Effector memory CD8-positive, alpha-beta T cell (primary cell): ENCODE measurements around the gene CCDC33.

Source experiments
- ATAC-seq: fragments of 150-1000 bp; cut with Tn5 transposase; replicated peaks from 2 replicates; pipeline ENCODE4 v1.10.0; 2021; ENCODE audit warnings: mild to moderate bottlenecking, moderate library complexity
- DNase-seq, 3 experiments: peaks; one replicate each; pipeline ENCODE4 v3.0.0; 2021
- H3K27ac Mint-ChIP-seq, 2 donors: one replicate each; pipeline ENCODE4 v1.8.0; 2022; ENCODE audit warnings: mild to moderate bottlenecking in 2 of 2, mixed read lengths in 2 of 2, moderate library complexity in 2 of 2
- H3K27me3 Mint-ChIP-seq, 2 donors: one replicate each; pipeline ENCODE4 v1.8.0; 2022; ENCODE audit warnings: mixed read lengths in 2 of 2
- H3K36me3 Mint-ChIP-seq: one replicate; pipeline ENCODE4 v1.8.0; 2022; ENCODE audit warnings: mild to moderate bottlenecking, moderate library complexity, mixed read lengths; ENCODE audit not compliant: insufficient read depth
- H3K4me1 Mint-ChIP-seq, 2 donors: one replicate each; pipeline ENCODE4 v1.8.0; 2022; ENCODE audit warnings: low read depth in 2 of 2, mixed read lengths in 2 of 2
- H3K4me3 Mint-ChIP-seq, 2 donors: one replicate each; pipeline ENCODE4 v1.8.0; 2022; ENCODE audit warnings: mild to moderate bottlenecking in 2 of 2, mixed read lengths in 2 of 2, moderate library complexity in 2 of 2
- H3K9me3 Mint-ChIP-seq, 2 donors: one replicate each; pipeline ENCODE4 v1.8.0; 2022; ENCODE audit warnings: mixed read lengths in 2 of 2

The CCDC33 gene

DNA sequence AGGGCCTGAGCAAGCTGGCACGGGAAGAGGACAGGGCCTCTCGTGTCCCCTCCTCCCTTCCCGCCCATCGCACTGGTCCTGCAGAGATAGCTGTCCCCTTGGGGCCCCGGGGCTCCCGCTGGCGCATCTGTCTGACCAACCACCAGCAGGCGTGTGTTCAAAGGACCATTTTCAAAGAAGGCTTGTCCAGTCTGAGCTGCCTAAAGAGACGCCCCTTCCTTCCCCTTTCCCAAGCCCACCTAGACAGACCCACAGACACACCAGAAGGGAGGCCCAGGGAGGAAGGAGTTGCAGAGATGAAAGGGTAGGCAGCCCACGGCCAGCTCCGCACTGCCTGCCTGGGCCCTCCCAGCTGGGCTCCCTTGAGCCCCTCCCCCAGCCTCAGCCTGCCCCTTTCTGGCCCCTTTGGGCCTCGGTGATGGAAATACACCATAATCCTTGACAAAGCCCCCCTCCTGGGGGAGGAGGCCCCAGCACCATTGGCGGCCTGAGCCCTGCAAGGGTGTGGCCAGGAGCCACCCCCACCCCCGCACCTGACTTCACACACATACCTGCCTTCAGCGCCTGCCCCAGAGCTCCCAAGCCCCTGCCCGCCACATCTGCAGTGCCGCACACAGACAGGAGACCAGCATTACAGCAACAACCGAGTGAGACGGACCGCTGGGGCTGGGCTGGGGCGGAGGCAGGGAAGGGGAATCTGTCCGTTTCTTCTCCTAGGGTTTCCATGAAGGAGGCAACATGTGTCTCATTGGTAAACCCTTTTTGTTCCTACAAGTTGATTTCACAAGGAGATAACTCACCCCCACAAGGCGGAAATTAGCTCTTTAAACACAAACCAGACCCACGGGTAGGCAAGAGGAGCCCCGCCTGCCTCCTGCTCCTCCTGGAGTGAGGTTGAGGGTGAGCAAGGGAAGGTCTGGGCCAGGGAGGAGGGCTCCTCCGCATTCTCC lies 33.4 kb upstream of the CCDC33 start, which contains the start of gene STRA6:
TSS of gene STRA6 (minus strand) at position 336 of the 950 bp plus-strand sequence. CDS start 520 bp downstream, outside the sequence.
- ATAC-seq (no peak), DNase-seq (no peak)
- no peaks in the 10 kb centered on the region for H3K4me1 Mint-ChIP-seq
- peaks cover 52 to 91% of the 10 kb centered on the region in 2 donors for H3K27me3 Mint-ChIP-seq
- H3K36me3 Mint-ChIP-seq = no peaks in the 10 kb centered on the region
- no peak within 1 kb of the TSS for H3K4me3 Mint-ChIP-seq
- H3K27ac Mint-ChIP-seq = no peak within 1 kb of the TSS
- H3K9me3 Mint-ChIP-seq = no peaks in the 10 kb centered on the region

DNA sequence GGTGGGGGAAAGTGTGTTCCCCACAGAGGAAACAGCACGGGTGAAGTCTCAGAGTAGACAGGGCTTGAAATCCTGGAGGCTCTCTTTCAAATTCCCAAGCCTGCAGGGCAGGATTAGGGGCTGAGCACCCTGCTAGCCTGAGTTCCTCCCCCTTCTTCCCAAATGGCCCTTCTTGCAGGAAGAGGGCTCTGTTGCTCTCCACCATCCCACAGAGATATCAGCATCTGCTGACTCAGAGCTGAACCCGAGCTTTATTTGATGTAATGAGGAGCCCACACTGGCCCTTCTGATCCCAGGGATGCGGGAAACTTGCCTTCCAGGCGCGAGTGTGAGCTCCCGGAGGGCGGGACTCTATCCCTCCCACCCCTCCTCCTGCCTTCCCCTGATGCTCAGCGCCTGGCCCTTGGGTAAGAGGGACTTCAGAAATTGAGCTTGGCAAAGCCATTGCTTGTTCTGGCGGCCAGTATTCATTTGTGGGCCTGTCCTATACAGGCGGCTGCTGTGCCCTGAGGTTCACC lies 32.2 kb upstream of the CCDC33 start:
- H3K4me1 Mint-ChIP-seq = no peaks in the 10 kb centered on the region
- H3K9me3 Mint-ChIP-seq = no peaks in the 10 kb centered on the region
- peaks cover 65 to 98% of the 10 kb centered on the region in 2 donors for H3K27me3 Mint-ChIP-seq
- DNase-seq = no peak
- no peak overlapping the region for H3K4me3 Mint-ChIP-seq
- no peak overlapping the region for H3K27ac Mint-ChIP-seq
- ATAC-seq = no peak
- H3K36me3 Mint-ChIP-seq = no peaks in the 10 kb centered on the region

DNA sequence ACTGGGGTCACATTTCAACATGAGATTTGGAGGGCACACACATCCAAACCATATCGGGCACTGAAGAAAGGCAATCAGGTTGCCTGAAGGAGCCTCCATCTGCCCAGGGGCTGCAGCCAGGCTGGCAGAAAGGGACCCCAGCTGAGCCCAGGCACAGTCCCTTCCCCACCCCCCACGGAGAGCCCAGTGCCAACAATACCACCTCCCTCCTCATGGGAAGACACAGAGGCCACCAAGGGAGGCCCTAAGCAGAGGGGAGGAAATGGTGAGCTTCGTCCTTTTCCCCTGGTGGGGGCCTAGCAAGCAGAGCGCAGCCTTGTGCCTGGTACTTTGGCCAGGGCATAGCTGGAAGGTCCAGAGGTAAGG lies 30.6 kb upstream of the CCDC33 start:
- Mint-ChIP-seq H3K4me1 (no peaks in the 10 kb centered on the region), H3K36me3 (no peaks in the 10 kb centered on the region), H3K9me3 (no peaks in the 10 kb centered on the region), H3K4me3 (no peak overlapping the region), H3K27me3 (peaks cover 59 to 94% of the 10 kb centered on the region in 2 donors), H3K27ac (peak overlapping the region in 1 of 2 donors; percentile 17)
- no peak for ATAC-seq
- no peak for DNase-seq

- H3K27me3 Mint-ChIP-seq = peaks cover 50 to 81% of the 10 kb centered on the region in 2 donors
Observed at GRCh38 chr15:74206801-74207281, 29.3 kb upstream of the CCDC33 start.

GRCh38 chr15:74207652-74208440 lies 28.3 kb upstream of the CCDC33 start:
- peaks cover 46 to 71% of the 10 kb centered on the region in 2 donors for H3K27me3 Mint-ChIP-seq
- no peaks in the 10 kb centered on the region for H3K9me3 Mint-ChIP-seq
- H3K27ac Mint-ChIP-seq = no peak overlapping the region
- DNase-seq = no peak
- H3K36me3 Mint-ChIP-seq = no peaks in the 10 kb centered on the region
- no peaks in the 10 kb centered on the region for H3K4me1 Mint-ChIP-seq
- no peak for ATAC-seq
- no peak overlapping the region for H3K4me3 Mint-ChIP-seq

More at GRCh38 chr15:74206801-74207281, 29.3 kb upstream of the CCDC33 start:
- Mint-ChIP-seq H3K9me3 (no peaks in the 10 kb centered on the region), H3K4me1 (no peaks in the 10 kb centered on the region), H3K4me3 (no peak overlapping the region), H3K27ac (no peak overlapping the region), H3K36me3 (no peaks in the 10 kb centered on the region)
- DNase-seq (no peak), ATAC-seq (no peak)

- peaks cover 40 to 70% of the 10 kb centered on the region in 2 donors for H3K27me3 Mint-ChIP-seq
- H3K4me1 Mint-ChIP-seq = no peaks in the 10 kb centered on the region
- H3K27ac Mint-ChIP-seq = no peak overlapping the region
- ATAC-seq (no peak), DNase-seq (no peak)
- no peaks in the 10 kb centered on the region for H3K9me3 Mint-ChIP-seq
- H3K36me3 Mint-ChIP-seq = no peaks in the 10 kb centered on the region
- no peak overlapping the region for H3K4me3 Mint-ChIP-seq
Observed at GRCh38 chr15:74208496-74208895, 27.6 kb upstream of the CCDC33 start.

DNA sequence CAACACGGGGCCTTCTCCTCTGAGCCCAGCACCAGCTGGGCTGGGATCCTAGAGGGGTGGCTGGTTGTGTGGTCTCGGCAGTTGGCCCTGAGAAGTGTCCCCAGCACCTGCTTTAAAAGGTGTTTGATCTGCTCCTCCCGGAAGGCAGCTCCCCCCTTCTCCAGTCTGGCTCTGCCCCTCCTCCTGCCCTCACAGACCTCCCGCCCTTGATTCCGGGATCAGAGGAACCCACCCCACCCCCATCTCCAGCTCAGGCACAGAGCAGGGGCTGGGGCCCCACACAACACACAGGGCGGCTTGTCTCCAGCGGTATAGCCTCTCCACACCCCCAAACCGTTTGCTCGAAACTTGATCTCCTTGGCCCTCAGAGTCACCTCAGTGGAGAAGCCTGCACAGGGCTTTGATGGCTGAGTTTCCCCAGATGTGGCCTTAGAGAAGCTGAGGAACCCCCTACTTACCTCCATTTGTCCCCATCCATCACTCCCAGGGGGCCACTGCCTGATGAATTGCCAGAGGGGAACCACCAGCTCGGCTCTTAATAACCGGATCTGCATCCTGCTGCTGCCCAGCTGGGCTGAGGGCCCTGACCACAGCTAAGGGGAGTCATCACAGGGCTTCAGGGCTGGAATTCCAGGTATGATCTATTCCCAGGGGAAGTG lies 27.1 kb upstream of the CCDC33 start:
- H3K4me1 Mint-ChIP-seq = no peaks in the 10 kb centered on the region
- H3K27ac Mint-ChIP-seq = no peak overlapping the region
- no peak overlapping the region for H3K4me3 Mint-ChIP-seq
- no peaks in the 10 kb centered on the region for H3K9me3 Mint-ChIP-seq
- H3K27me3 Mint-ChIP-seq = peaks cover 40 to 70% of the 10 kb centered on the region in 2 donors
- no peak for DNase-seq
- no peak for ATAC-seq
- no peaks in the 10 kb centered on the region for H3K36me3 Mint-ChIP-seq

GRCh38 chr15:74209560-74209958 lies 26.6 kb upstream of the CCDC33 start:
- Mint-ChIP-seq H3K4me1 (no peaks in the 10 kb centered on the region), H3K36me3 (no peaks in the 10 kb centered on the region), H3K27me3 (peaks cover 38 to 70% of the 10 kb centered on the region in 2 donors), H3K4me3 (no peak overlapping the region), H3K9me3 (no peaks in the 10 kb centered on the region), H3K27ac (no peak overlapping the region)
- no peak for ATAC-seq
- DNase-seq = no peak

DNA sequence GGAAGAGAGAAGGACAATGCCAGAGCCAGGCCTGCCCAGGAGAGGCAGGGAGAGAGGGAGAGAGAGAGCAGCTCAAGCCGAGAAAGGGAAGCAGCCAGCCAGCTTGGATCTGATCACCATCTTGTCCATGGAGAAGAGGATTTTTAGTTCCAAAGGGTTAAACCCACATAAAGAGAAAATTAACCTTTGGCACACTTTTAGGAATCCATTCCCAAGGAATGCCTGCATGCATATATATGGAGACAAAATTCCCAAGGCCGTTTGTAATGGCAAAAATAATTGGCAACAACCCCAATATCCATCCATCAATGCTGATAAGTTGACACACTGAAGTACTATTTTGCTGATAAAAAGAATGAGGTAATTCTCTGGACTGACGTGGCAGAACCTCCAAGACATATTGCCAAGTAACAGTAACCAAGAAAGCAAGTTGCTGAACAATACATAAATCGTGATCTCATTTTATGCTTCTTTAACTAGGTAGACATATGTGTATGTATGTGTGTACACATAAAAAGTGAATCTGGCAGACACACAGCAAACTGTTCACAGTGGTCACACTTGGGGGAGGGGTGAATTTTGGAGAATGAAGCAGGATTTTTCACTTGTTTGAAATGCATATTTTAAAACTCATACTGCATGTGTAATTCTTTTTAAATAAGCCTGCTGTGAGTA lies 26.0 kb upstream of the CCDC33 start:
- ATAC-seq (no peak), DNase-seq (no peak)
- H3K4me1 Mint-ChIP-seq = no peaks in the 10 kb centered on the region
- no peak overlapping the region for H3K27ac Mint-ChIP-seq
- H3K9me3 Mint-ChIP-seq = no peaks in the 10 kb centered on the region
- H3K4me3 Mint-ChIP-seq = no peak overlapping the region
- H3K36me3 Mint-ChIP-seq = no peaks in the 10 kb centered on the region
- peaks cover 38 to 70% of the 10 kb centered on the region in 2 donors for H3K27me3 Mint-ChIP-seq

DNA sequence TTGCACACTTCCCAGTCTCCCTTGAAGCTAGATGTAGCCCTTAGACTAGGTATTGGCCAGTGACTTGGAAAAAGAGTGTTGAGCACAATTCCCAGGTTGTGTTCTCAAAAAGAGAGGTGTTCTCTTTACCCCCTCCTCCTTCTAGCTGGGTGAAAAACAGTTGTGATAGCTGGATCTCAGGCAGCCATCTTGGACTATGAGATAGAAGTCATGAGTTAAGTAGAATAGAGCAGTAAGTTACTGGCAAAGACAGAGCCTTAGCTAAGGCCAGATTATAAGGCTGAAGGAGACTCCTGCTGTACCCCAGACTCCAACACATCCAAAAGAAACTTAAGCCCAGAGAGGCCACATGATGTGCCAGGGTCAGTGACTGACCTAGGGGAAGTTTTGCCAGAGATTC lies 25.4 kb upstream of the CCDC33 start:
- H3K27ac Mint-ChIP-seq = no peak overlapping the region
- no peak for ATAC-seq
- no peaks in the 10 kb centered on the region for H3K9me3 Mint-ChIP-seq
- no peaks in the 10 kb centered on the region for H3K36me3 Mint-ChIP-seq
- no peaks in the 10 kb centered on the region for H3K4me1 Mint-ChIP-seq
- H3K4me3 Mint-ChIP-seq = no peak overlapping the region
- peaks cover 41 to 70% of the 10 kb centered on the region in 2 donors for H3K27me3 Mint-ChIP-seq
- no peak for DNase-seq

DNA sequence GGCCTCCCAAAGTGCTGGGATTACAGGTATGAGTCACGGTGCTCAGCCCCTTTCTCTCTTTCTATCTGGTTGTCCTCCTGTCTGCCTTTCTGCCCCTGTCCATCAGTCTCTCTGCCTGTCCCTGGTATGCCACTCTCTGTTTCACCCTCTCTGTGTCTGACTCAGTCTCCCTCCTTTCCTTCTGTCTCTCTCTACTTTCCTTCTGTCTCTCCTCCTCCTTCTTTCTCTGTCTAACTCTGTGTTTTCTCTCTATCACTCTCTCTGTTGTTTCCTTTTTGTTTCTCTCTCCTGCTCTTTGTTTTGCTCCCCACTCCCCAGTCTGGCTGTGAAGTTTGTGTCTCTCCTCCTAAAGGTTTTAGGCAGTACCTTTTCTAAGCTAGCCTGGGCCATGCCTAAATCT lies 24.5 kb upstream of the CCDC33 start:
- Mint-ChIP-seq H3K27ac (no peak overlapping the region), H3K4me1 (no peaks in the 10 kb centered on the region), H3K27me3 (peaks cover 36 to 66% of the 10 kb centered on the region in 2 donors), H3K4me3 (no peak overlapping the region), H3K9me3 (no peaks in the 10 kb centered on the region), H3K36me3 (peaks cover 3% of the 10 kb centered on the region)
- ATAC-seq (no peak), DNase-seq (no peak)

DNA sequence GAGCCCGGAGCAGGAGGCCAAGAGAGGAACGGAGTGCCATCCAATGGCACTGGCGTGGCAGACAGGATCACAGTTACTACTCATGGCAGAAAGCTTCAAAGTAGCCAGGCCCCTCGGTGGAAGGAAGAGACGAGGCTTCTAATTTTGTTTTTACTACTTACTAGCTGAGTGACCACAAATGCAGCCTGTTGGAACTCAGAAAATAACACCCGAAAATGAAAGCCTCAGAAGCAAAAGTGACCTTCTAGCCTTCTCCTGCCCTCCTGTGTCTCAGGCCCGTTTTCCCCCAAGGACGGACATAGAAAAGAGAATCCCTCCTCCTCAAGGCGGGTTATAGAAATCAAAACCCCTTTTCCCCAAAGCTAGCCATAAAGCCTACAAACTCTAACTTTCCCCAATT lies 23.6 kb upstream of the CCDC33 start:
- H3K4me1 Mint-ChIP-seq = no peaks in the 10 kb centered on the region
- H3K9me3 Mint-ChIP-seq = no peaks in the 10 kb centered on the region
- DNase-seq (no peak), ATAC-seq (no peak)
- peaks cover 6% of the 10 kb centered on the region for H3K36me3 Mint-ChIP-seq
- peaks cover 36 to 65% of the 10 kb centered on the region in 2 donors for H3K27me3 Mint-ChIP-seq
- H3K4me3 Mint-ChIP-seq = no peak overlapping the region
- no peak overlapping the region for H3K27ac Mint-ChIP-seq
